H9 (cell line): Measurements from ENCODE around the gene SPEG. TPM values are rescaled to one million over a fixed set of nuclear protein-coding genes. Genes with fewer than 3 reads are reported as not detected.

Source experiments
- DNase-seq: peaks from one replicate; pipeline ENCODE4 v3.0.0-alpha.2; 2017
- H2AFZ ChIP-seq: one replicate; pipeline ENCODE4 v1.6.1; 2013; ENCODE audit warnings: mild to moderate bottlenecking, low read length, control low read depth, moderate library complexity
- H2AK5ac ChIP-seq: 2 replicates; pipeline ENCODE4 v1.6.1; 2013; ENCODE audit warnings: low read length, control low read depth, mixed read lengths; ENCODE audit not compliant: insufficient read length
- H2BK120ac ChIP-seq: one replicate; pipeline ENCODE4 v1.6.1; 2013; ENCODE audit warnings: low read depth, mild to moderate bottlenecking, low read length, control low read depth, inconsistent platforms; ENCODE audit not compliant: poor library complexity, severe bottlenecking
- H2BK12ac ChIP-seq: 2 replicates; pipeline ENCODE4 v1.6.1; 2013; ENCODE audit warnings: low read length, control low read depth, mixed read lengths, low read depth; ENCODE audit not compliant: insufficient read length
- H2BK15ac ChIP-seq: 2 replicates; pipeline ENCODE4 v1.6.1; 2013; ENCODE audit warnings: low read depth, low read length, control low read depth
- H2BK20ac ChIP-seq: one replicate; pipeline ENCODE4 v1.6.1; 2013; ENCODE audit warnings: low read depth, mild to moderate bottlenecking, low read length, control low read depth, inconsistent platforms; ENCODE audit not compliant: poor library complexity, severe bottlenecking
- H2BK5ac ChIP-seq: 2 replicates; pipeline ENCODE4 v1.6.1; 2013; ENCODE audit warnings: low read length, control low read depth, mixed read lengths; ENCODE audit not compliant: insufficient read length
- H3K14ac ChIP-seq: 2 replicates; pipeline ENCODE4 v1.6.1; 2013; ENCODE audit warnings: low read length, control low read depth; ENCODE audit not compliant: insufficient read depth
- H3K18ac ChIP-seq: 2 replicates; pipeline ENCODE4 v1.6.1; 2013; ENCODE audit warnings: low read depth, mild to moderate bottlenecking, mixed read lengths, low read length, control low read depth; ENCODE audit not compliant: insufficient read length
- H3K23ac ChIP-seq: 2 replicates; pipeline ENCODE4 v1.6.1; 2013; ENCODE audit warnings: low read length, control low read depth, mixed read lengths, low read depth; ENCODE audit not compliant: insufficient read length
- H3K23me2 ChIP-seq: 2 replicates; pipeline ENCODE4 v1.6.1; 2013; ENCODE audit warnings: low read depth, mild to moderate bottlenecking, mixed read lengths, low read length, control low read depth; ENCODE audit not compliant: insufficient read length, poor library complexity, severe bottlenecking
- H3K27ac ChIP-seq: 2 replicates; pipeline ENCODE4 v1.5.1; 2013; ENCODE audit warnings: low read length, control low read depth, mixed read lengths, low read depth; ENCODE audit not compliant: insufficient read length
- H3K27me3 ChIP-seq: 2 replicates; pipeline ENCODE4 v1.6.1; 2013; ENCODE audit warnings: low read length, control low read depth, inconsistent platforms; ENCODE audit not compliant: insufficient read depth
- H3K4ac ChIP-seq: 2 replicates; pipeline ENCODE4 v1.6.1; 2013; ENCODE audit warnings: low read depth, mild to moderate bottlenecking, control low read depth, inconsistent platforms, low read length, moderate library complexity
- H3K4me1 ChIP-seq: 2 replicates; pipeline ENCODE4 v1.6.1; 2013; ENCODE audit warnings: low read length, control low read depth, inconsistent platforms; ENCODE audit not compliant: insufficient read depth
- H3K4me2 ChIP-seq: 2 replicates; pipeline ENCODE4 v1.6.1; 2013; ENCODE audit warnings: low read length, control low read depth, mixed read lengths; ENCODE audit not compliant: insufficient read length, insufficient read depth
- H3K56ac ChIP-seq: 2 replicates; pipeline ENCODE4 v1.6.1; 2013; ENCODE audit warnings: low read depth, mild to moderate bottlenecking, mixed read lengths, low read length, control low read depth; ENCODE audit not compliant: insufficient read length
- H3K79me1 ChIP-seq: 2 replicates; pipeline ENCODE4 v1.6.1; 2013; ENCODE audit warnings: low read depth, mild to moderate bottlenecking, moderate library complexity, low read length, control low read depth, inconsistent platforms; ENCODE audit not compliant: insufficient read depth, poor library complexity, severe bottlenecking
- H3K79me2 ChIP-seq: 2 replicates; pipeline ENCODE4 v1.6.1; 2013; ENCODE audit warnings: low read length, control low read depth, inconsistent platforms; ENCODE audit not compliant: insufficient read depth
- H3K9ac ChIP-seq: 2 replicates; pipeline ENCODE4 v1.6.1; 2013; ENCODE audit warnings: low read length, control low read depth, mixed read lengths; ENCODE audit not compliant: insufficient read length; ENCODE audit errors: extremely low read depth
- H3K9me3 ChIP-seq: one replicate; pipeline ENCODE4 v1.6.1; 2013; ENCODE audit warnings: low read depth, low read length, inconsistent platforms; ENCODE audit not compliant: control insufficient read depth
- H3T11ph ChIP-seq: one replicate; pipeline ENCODE4 v1.6.1; 2013; ENCODE audit warnings: mild to moderate bottlenecking, low read length, control low read depth, inconsistent platforms
- H4K20me1 ChIP-seq: one replicate; pipeline ENCODE4 v1.6.1; 2013; ENCODE audit not compliant: control insufficient read depth, insufficient read length, insufficient read depth
- H4K5ac ChIP-seq: 2 replicates; pipeline ENCODE4 v1.6.1; 2013; ENCODE audit warnings: low read depth, mild to moderate bottlenecking, mixed read lengths, low read length, control low read depth; ENCODE audit not compliant: insufficient read length
- H4K8ac ChIP-seq: replicated peaks from 2 replicates; pipeline ENCODE4 v1.6.1; 2013; ENCODE audit warnings: low read length, control low read depth, mixed read lengths, low read depth; ENCODE audit not compliant: insufficient read length
- H4K91ac ChIP-seq: 2 replicates; pipeline ENCODE4 v1.6.1; 2013; ENCODE audit warnings: low read depth, mild to moderate bottlenecking, moderate library complexity, mixed read lengths, low read length, control low read depth; ENCODE audit not compliant: insufficient read length
- H3K27ac Mint-ChIP-seq, 3 experiments: 2 replicates in 2 of 3; 3 replicates in 1 of 3; pipeline ENCODE4 v1.8.0; 2020 to 2021; ENCODE audit warnings: mixed read lengths in 3 of 3, mild to moderate bottlenecking in 1 of 3, moderate library complexity in 1 of 3
- H3K27me3 Mint-ChIP-seq: 2 replicates; pipeline ENCODE4 v1.8.0; 2021; ENCODE audit warnings: low read depth, mild to moderate bottlenecking, moderate library complexity, mixed read lengths
- H3K36me3 Mint-ChIP-seq, 3 experiments: 2 replicates in 2 of 3; 3 replicates in 1 of 3; pipeline ENCODE4 v1.8.0; 2020 to 2021; ENCODE audit warnings: low read depth in 3 of 3, mixed read lengths in 3 of 3; ENCODE audit not compliant: insufficient read depth in 1 of 3
- H3K4me1 Mint-ChIP-seq, 2 experiments: 2 replicates each; pipeline ENCODE4 v1.8.0; 2020; ENCODE audit warnings: mixed read lengths in 2 of 2
- H3K4me3 Mint-ChIP-seq, 2 experiments: 2 replicates in 1 of 2; 3 replicates in 1 of 2; pipeline ENCODE4 v1.8.0; 2020 to 2021; ENCODE audit warnings: mild to moderate bottlenecking in 2 of 2, mixed read lengths in 2 of 2, moderate library complexity in 1 of 2
- H3K9me3 Mint-ChIP-seq, 2 experiments: 2 replicates in 1 of 2; 3 replicates in 1 of 2; pipeline ENCODE4 v1.8.0; 2020; ENCODE audit warnings: mild to moderate bottlenecking in 2 of 2, mixed read lengths in 2 of 2, moderate library complexity in 1 of 2
- CTCF ChIP-seq: fragments of 200-600 bp; sonication (generic); conservative IDR thresholded peaks from 3 replicates; pipeline ENCODE4 v1.8.0; 2021; ENCODE audit warnings: antibody characterized with exemption, mild to moderate bottlenecking
- WGBS: extraction: QIAGEN DNeasy Blood & Tissue Kit; methylation state at CpG from one replicate; pipeline ENCODE4 v1.1.7; 2013; ENCODE audit warnings: missing lambda C conversion rate, low lambda C conversion rate, mixed read lengths; ENCODE audit not compliant: insufficient read length; ENCODE audit errors: extremely low coverage; 5-methylcytosine and 5-hydroxymethylcytosine counted together
- total RNA-seq: library from RNA; stranded (reverse); gene quantifications from 2 replicates; pipeline ENCODE4 v1.2.1, GENCODE V29; 2021

Gene SPEG
- total RNA-seq, 1 experiment from 2014 or later = 23.7 TPM

- Histone ChIP-seq H4K5ac (no peak overlapping the region), H2AK5ac (no peak overlapping the region), H3K27me3 (no peaks in the 10 kb centered on the region), H2BK12ac (no peak overlapping the region), H3K23me2 (peaks cover 2% of the 10 kb centered on the region), H2AFZ (no peak overlapping the region), H3K23ac (no peak overlapping the region), H3K4ac (no peak overlapping the region), H2BK20ac (no peak overlapping the region), H4K8ac (no peak overlapping the region), H3K4me1 (peaks cover 3% of the 10 kb centered on the region; the same call in 1 of the 2 replicates), H4K20me1 (no peaks in the 10 kb centered on the region), H4K91ac (no peak overlapping the region), H3K18ac (no peak overlapping the region), H3K79me2 (no peaks in the 10 kb centered on the region), H3K4me2 (no peak overlapping the region), H2BK5ac (no peak overlapping the region), H3K9me3 (no peaks in the 10 kb centered on the region), H3T11ph (no peak overlapping the region), H3K56ac (no peak overlapping the region), H3K79me1 (no peaks in the 10 kb centered on the region), H3K27ac (no peak overlapping the region), H3K14ac (no peak overlapping the region), H2BK15ac (no peak overlapping the region), H3K9ac (no peak overlapping the region), H2BK120ac (no peak overlapping the region)
- Mint-ChIP-seq H3K9me3 (peaks cover 0 to 1% of the 10 kb centered on the region in 2 experiments; a peak in 3 of 5 replicates), H3K27ac (peak overlapping the region in 1 of 3 experiments; percentile 62; a peak in 1 of 7 replicates), H3K36me3 (peaks cover 14 to 28% (median 21%) of the 10 kb centered on the region in 3 experiments), H3K27me3 (peaks cover 11% of the 10 kb centered on the region), H3K4me3 (peak overlapping the region; percentile 7 to 53; a peak in 2 of 5 replicates), H3K4me1 (peaks cover 26 to 30% of the 10 kb centered on the region in 2 experiments)
- DNase-seq = no peak
- whole genome bisulfite sequencing = no CpG with 5 or more reads among the region's 9 CpGs
- TF ChIP-seq CTCF = no peak
These were observed 102.3 kb downstream of the SPEG start for GRCh38 chr2:219536967-219537366.
